PC-3 (cell line): ENCODE data around the gene DPM2. TPM values are rescaled to one million over a fixed set of nuclear protein-coding genes. Genes with fewer than 3 reads are reported as not detected.
A peak's percentile ranks its signal among the peaks of the same experiment; 100 is the strongest.

Source experiments
- ATAC-seq: fragments of 200-7000 bp; cut with Tn5 transposase; 2 replicates; pipeline ENCODE4 v1.9.1; 2020; ENCODE audit warnings: mild to moderate bottlenecking, moderate library complexity
- BruUV-seq: library from RNA; stranded (reverse); fragments of 400-500 nt; replicated peaks from 2 replicates; lab custom pipeline; 2021; lab: Mats Ljungman, UMichigan
- CTCF ChIA-PET: fragments of 300-600 bp; sonication (Branson Sonifier 250); formaldehyde crosslinking; loops from one replicate; lab custom pipeline; 2022; ENCODE audit warnings: antibody characterized with exemption; lab: Charles Lee
- POLR2A ChIA-PET: fragments of 300-600 bp; sonication (Branson Sonifier 250); formaldehyde crosslinking; loops from one replicate; lab custom pipeline; 2022; ENCODE audit warnings: antibody characterized with exemption; ENCODE audit not compliant: unreplicated experiment; lab: Charles Lee
- DNase-seq: peaks from one replicate; pipeline ENCODE4 v3.0.0-alpha.2; 2015
- H2AFZ ChIP-seq: fragments of 300-600 bp; sonication (generic); 2 replicates; pipeline ENCODE4 v1.6.0; 2016; ENCODE audit warnings: antibody characterized with exemption, low read length
- H3F3A ChIP-seq: fragments of 300-600 bp; sonication (generic); one replicate; pipeline ENCODE4 v1.6.0; 2017; ENCODE audit warnings: antibody characterized with exemption, low read length, control low read depth, mild to moderate bottlenecking; ENCODE audit not compliant: unreplicated experiment
- H3K27ac ChIP-seq: fragments of 300-600 bp; sonication (generic); 2 replicates; pipeline ENCODE4 v1.5.1; 2016; ENCODE audit warnings: mild to moderate bottlenecking, low read length
- H3K27me3 ChIP-seq: fragments of 300-600 bp; sonication (generic); 2 replicates; pipeline ENCODE4 v1.6.1; 2016; ENCODE audit warnings: low read length, mixed read lengths
- H3K36me3 ChIP-seq: fragments of 300-600 bp; sonication (generic); 2 replicates; pipeline ENCODE4 v1.6.1; 2016; ENCODE audit warnings: low read depth, mixed run types, low read length, mixed read lengths
- H3K4me1 ChIP-seq: fragments of 300-600 bp; sonication (generic); 2 replicates; pipeline ENCODE4 v1.5.1; 2016; ENCODE audit warnings: low read length; ENCODE audit not compliant: insufficient read depth
- H3K4me2 ChIP-seq: fragments of 300-600 bp; sonication (generic); 2 replicates; pipeline ENCODE4 v1.6.0; 2016; ENCODE audit warnings: low read length
- H3K4me3 ChIP-seq: fragments of 300-600 bp; sonication (generic); 2 replicates; pipeline ENCODE4 v1.5.1; 2016; ENCODE audit warnings: mild to moderate bottlenecking, low read length, mixed read lengths
- H3K79me2 ChIP-seq: fragments of 300-600 bp; sonication (generic); 2 replicates; pipeline ENCODE4 v1.6.1; 2017; ENCODE audit warnings: low read length, mixed read lengths
- H3K9ac ChIP-seq: fragments of 300-600 bp; sonication (generic); 2 replicates; pipeline ENCODE4 v1.6.0; 2016; ENCODE audit warnings: mild to moderate bottlenecking, low read length
- H3K9me2 ChIP-seq: fragments of 300-600 bp; sonication (generic); replicated peaks from 2 replicates; pipeline ENCODE4 v1.6.1; 2016; ENCODE audit warnings: mixed run types, low read length, mixed read lengths
- H3K9me3 ChIP-seq: fragments of 300-600 bp; sonication (generic); 2 replicates; pipeline ENCODE4 v1.6.1; 2016; ENCODE audit warnings: low read length, mixed read lengths
- H4K20me1 ChIP-seq: fragments of 300-600 bp; sonication (generic); 2 replicates; pipeline ENCODE4 v1.6.1; 2016; ENCODE audit warnings: low read length, mixed read lengths
- CTCF ChIP-seq: fragments of 300-600 bp; sonication (generic); conservative IDR thresholded peaks from 2 replicates; pipeline ENCODE4 v1.5.1; 2017; ENCODE audit warnings: antibody characterized with exemption, low read depth, mild to moderate bottlenecking, low read length
- EZH2 ChIP-seq: fragments of 300-600 bp; sonication (generic); IDR thresholded peaks from one replicate; pipeline ENCODE4 v1.6.1; 2017; ENCODE audit warnings: antibody characterized with exemption, mild to moderate bottlenecking, low read length; ENCODE audit not compliant: unreplicated experiment
- EZH2phosphoT487 ChIP-seq: fragments of 300-600 bp; sonication (generic); IDR thresholded peaks from 2 replicates; pipeline ENCODE4 v1.6.1; 2018; ENCODE audit warnings: mild to moderate bottlenecking, antibody characterized with exemption, low read length, borderline replicate concordance
- intact Hi-C: fragments of 100-400 bp; cut with micrococcal nuclease; formaldehyde crosslinking; loops from 2 replicates; pipeline ENCODE4 v1.9.0; 2023
- total RNA-seq: library from RNA; depleted of rRNA; stranded (reverse); fragments of >200 nt; gene quantifications from 2 replicates; pipeline ENCODE4 v1.2.3, GENCODE V29; 2014

The DPM2 gene
- total RNA-seq, 1 experiment from 2014 or later = 33.0 TPM

- intact Hi-C loops = no loop called here
- Histone ChIP-seq H3F3A (no peaks in the 10 kb centered on the region), H3K9ac (peak overlapping the region; percentile 41), H3K27me3 (no peaks in the 10 kb centered on the region), H3K9me3 (no peaks in the 10 kb centered on the region), H3K27ac (peak overlapping the region; percentile 79), H3K4me2 (peak overlapping the region; percentile 61), H3K79me2 (peaks cover 88% of the 10 kb centered on the region), H2AFZ (no peak overlapping the region), H3K4me1 (peaks cover 55% of the 10 kb centered on the region), H4K20me1 (peaks cover 5% of the 10 kb centered on the region; the same call in 1 of the 2 replicates), H3K9me2 (no peaks in the 10 kb centered on the region), H3K4me3 (no peak overlapping the region), H3K36me3 (no peaks in the 10 kb centered on the region)
- DNase-seq (peak; percentile 78), ATAC-seq (peak; percentile 74)
- BruUV-seq = no TSS peak
- TF ChIP-seq EZH2phosphoT487 (no peak), EZH2 (no peak), CTCF (peak; percentile 25; the same call in 1 of the 2 replicates)
- ChIA-PET POLR2A (interaction anchor here (0.6 kb wide), 1 partner anchor 448 kb away, joined by 28 read pairs; no protein-coding TSS in a partner anchor), CTCF (no interaction called here)
These were observed 30.4 kb upstream of the DPM2 start for GRCh38 chr9:127968042-127968441.

GRCh38 chr9:127967151-127967809 lies 29.6 kb upstream of the DPM2 start:
- Histone ChIP-seq H3K4me2 (no peak overlapping the region), H3K27me3 (no peaks in the 10 kb centered on the region), H3K36me3 (no peaks in the 10 kb centered on the region), H3F3A (no peaks in the 10 kb centered on the region), H3K9ac (no peak overlapping the region), H2AFZ (no peak overlapping the region), H3K79me2 (peaks cover 86% of the 10 kb centered on the region), H3K9me2 (no peaks in the 10 kb centered on the region), H3K9me3 (no peaks in the 10 kb centered on the region), H3K27ac (peak overlapping the region; percentile 79; the same call in 1 of the 2 replicates), H3K4me3 (no peak overlapping the region), H4K20me1 (peaks cover 4% of the 10 kb centered on the region; the same call in 1 of the 2 replicates), H3K4me1 (peaks cover 55% of the 10 kb centered on the region)
- TF ChIP-seq CTCF (no peak), EZH2 (no peak), EZH2phosphoT487 (no peak)
- intact Hi-C loops = no loop called here
- no TSS peak for BruUV-seq
- CTCF ChIA-PET = no interaction called here
- no peak for ATAC-seq
- DNase-seq = no peak
- POLR2A ChIA-PET = no interaction called here
